ENCODE results near the gene ARL14EP.

The ARL14EP gene

DNA sequence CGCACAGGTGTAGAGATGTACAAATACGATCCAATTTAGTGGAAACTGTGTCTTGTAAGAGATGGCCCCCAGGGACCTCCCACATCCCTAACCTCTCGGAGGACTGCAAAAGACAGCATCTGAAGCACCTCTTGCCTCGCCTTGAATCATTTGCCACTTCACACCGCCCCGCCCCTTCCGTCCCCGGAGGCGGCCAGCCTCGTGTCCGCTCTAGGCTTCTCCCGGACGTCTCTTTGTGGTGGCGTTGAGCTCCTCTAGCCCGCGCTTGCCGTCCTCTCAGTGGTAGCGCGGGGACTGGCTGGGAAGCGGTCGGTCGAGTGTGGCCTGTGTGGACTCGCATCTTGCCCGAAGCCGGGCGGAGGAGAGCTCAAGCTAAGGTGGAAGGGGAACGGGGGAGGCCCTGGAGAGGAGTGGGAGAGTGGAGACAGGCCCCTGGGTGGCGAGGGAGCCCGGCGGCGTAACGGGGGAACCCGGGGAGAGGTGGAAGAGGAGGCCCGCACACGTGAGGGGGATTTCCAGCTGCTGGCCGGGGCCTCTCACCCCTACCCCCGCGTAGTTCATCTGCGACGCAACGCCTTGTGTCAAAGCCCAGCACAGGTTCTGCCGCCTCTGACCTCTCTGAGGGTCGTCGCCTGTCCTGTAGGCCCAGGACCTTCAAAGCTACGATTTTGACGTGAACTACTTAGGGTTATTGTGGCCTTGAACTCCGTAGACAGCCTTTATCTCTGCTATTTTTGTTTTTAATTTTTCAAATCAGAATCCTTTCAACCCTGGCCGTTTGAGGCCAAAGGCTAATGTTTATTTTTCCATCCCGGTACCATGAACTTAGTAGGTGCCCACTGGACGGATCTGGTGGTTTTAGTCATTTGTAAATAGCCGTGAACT lies at the start of gene ARL14EP:
Gene ARL14EP (plus strand): TSS at position 279 of the 885 bp plus-strand sequence. CDS start 7,845 bp downstream, outside the sequence.
- peak; percentile 95 for DNase-seq (ENCODE audit: low spot score)

GRCh38 chr11:30277176-30277575 lies 45.7 kb upstream of the ARL14EP start:
- DNase-seq (ENCODE audit: low spot score): no peak

GRCh38 chr11:30279796-30280195 lies 43.1 kb upstream of the ARL14EP start:
- DNase-seq (ENCODE audit: low spot score): no peak

- DNase-seq (ENCODE audit: low spot score): no peak
Observed at GRCh38 chr11:30281476-30282288, 41.2 kb upstream of the ARL14EP start.

- no peak for DNase-seq (ENCODE audit: low spot score)
Observed at GRCh38 chr11:30282289-30282631, 40.6 kb upstream of the ARL14EP start.

DNA sequence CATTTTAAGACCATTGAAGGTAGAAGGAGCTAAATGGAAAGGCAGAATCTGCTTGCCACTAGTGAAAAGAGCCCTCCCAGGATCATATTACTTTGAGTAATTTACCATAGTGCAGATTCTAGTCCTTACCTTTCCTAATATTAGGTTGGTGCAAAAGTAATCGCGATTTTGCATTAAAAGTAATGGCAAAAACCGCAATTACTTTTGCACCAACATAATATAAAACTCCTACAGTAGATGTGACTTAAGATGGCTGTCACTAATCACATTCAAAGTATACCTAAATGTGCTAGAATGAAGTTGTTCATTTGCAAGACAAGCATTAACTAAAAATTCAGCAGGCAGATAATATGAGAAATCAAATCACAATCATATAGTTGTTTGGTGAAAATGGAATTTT lies 38.1 kb upstream of the ARL14EP start:
- DNase-seq (ENCODE audit: low spot score): no peak

DNA sequence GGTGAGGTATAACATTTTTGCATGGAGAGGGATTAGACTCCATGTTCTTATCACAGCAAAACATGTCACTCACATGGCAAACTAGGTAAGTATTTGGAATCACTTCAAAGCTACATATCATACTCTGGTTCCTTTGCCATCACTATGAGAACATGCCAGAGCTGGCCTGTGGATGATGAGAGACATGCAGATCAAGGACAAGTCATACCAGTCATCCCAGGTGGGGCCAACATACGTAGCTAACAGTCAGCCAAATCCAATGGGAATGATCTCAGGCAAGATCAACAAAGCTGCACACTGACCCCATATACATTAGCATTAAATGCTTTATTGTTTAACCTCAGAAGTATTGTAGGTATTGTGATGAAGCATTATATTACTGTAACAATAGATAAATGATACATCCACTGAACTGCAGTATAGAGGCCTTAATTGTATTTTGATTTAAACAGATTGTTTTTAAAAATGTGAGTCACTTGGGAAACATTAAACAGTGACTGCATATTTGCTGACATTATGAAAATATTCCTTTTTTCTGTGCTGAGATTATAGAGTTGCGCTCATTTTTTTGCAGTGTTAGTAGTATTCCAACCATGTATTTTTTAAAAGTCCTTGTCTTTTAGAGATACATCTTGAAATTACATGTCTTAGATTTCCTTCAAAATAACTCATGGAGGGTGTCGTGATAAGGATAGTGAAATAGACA lies 37.3 kb upstream of the ARL14EP start:
- no peak for DNase-seq (ENCODE audit: low spot score)

- no peak for DNase-seq (ENCODE audit: low spot score)
Observed at GRCh38 chr11:30291331-30291730, 31.6 kb upstream of the ARL14EP start.

DNA sequence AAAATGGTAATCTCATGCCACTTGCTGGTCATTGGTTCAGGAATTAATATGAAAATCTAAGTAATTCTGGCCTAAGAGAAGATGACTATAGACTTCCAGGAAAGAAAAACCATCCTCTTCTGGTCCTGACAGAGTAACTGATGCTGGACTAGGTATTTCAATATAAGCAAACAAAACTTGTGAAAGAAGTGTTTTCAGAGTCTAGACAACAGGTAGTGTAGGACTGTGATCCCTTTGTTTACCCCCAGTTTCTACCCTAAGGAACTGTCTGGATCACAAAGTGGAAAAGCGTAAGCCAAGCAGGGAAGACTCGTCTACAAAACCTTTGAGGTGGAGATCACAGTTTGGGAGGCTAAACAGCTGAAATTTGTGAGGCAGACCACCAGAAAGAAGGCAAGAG lies 30.4 kb upstream of the ARL14EP start:
- no peak for DNase-seq (ENCODE audit: low spot score)

GRCh38 chr11:30295178-30295885 lies 27.6 kb upstream of the ARL14EP start:
- no peak for DNase-seq (ENCODE audit: low spot score)

- no peak for DNase-seq (ENCODE audit: low spot score)
Observed at GRCh38 chr11:30304620-30305019, 18.3 kb upstream of the ARL14EP start.

GRCh38 chr11:30310623-30311022 lies 12.3 kb upstream of the ARL14EP start:
- no peak for DNase-seq (ENCODE audit: low spot score)

DNA sequence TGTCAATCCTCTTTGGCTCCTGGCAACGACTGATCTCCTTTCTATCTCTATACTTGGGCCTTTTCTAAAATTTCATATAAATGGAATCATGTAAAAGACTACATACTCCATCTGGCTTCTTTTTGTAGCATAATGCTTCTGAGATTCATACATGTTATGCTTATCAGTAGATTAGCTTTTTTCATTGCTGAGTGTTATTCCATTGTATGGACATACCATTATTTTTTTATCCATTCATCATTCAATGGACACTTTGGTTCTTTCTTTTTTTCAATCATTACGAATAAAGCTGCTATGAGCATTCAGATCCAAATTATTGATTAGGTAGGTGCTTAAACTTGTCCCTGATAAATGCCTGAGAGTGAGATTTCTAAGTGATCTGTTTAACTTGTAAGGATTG lies 11.7 kb upstream of the ARL14EP start:
- DNase-seq (ENCODE audit: low spot score): no peak

GRCh38 chr11:30312243-30312642 lies 10.7 kb upstream of the ARL14EP start:
- DNase-seq (ENCODE audit: low spot score): no peak

DNA sequence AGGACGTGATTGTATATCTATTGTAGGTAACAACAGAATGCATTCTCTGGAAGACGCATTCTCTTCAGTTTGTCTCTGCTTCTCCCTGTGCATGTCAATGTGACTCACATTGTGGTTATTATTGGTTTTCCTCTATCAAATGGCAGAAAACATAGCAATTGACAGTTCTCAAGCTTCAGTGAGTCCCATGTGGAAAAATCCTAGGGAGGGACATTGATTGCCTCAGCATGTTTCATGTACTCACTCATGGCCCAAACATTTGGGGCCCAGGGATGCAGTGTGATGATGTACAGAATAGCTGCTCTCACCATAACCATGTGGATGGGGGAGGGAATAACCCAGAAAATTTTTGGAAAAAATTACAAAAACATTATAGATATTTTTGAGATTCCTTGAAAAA lies 9.3 kb upstream of the ARL14EP start:
- DNase-seq (ENCODE audit: low spot score): no peak

DNA sequence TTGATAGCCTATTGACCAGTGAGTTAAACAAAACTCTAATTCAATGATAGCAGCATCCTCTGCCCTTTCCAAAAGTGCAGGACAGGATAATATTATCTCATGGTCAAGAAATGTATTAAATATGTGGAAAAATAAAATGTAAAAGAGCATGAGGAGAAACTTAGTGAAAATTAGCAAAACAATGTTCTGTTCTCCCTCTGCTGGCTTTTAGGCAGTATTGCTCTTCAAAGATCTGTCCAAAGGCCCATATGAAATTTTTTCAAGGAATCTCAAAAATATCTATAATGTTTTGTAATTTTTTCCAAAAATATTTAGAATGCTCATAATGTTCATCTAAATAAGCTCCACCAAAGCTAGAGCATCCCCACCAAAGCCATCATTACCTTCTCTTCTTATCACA lies 8.3 kb upstream of the ARL14EP start:
- no peak for DNase-seq (ENCODE audit: low spot score)

DNA sequence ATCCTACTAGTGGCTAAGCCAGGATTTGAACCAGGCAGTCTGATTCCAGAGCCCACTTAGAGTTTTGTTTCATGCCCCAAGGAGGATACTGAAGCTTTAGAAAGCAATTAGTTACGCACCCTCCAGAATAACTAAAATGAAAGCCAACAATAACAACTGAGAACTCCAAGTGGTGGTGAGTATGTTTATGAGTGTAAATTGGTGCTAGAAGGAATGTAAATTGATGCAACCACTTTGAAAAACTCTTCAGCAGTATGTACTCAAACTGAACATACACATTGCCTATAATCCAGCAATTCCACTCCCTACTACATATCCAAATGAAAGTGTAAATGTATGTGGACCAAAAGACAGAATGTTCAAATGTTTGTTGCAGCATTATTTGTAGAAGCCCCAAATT lies 6.7 kb upstream of the ARL14EP start:
- DNase-seq (ENCODE audit: low spot score): no peak

DNA sequence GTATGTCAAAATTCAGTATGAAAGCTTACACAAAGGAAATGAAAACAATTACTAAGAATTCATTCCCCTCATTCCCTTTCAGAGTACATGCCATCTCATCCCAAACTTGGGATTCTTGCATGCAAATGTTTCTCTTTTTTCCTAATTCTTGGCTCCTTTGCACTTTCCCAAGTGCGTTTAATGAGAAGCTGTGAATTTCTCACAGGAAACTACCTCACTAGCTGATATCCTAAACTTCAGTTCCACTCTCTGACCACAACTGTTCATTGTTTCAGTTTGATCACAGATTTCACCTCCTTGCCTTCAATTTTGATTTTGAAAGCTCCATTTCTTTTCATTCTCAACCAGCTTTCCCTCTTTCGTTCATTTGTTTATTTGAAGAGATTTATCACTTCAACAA lies 5.9 kb upstream of the ARL14EP start:
- no peak for DNase-seq (ENCODE audit: low spot score)

DNA sequence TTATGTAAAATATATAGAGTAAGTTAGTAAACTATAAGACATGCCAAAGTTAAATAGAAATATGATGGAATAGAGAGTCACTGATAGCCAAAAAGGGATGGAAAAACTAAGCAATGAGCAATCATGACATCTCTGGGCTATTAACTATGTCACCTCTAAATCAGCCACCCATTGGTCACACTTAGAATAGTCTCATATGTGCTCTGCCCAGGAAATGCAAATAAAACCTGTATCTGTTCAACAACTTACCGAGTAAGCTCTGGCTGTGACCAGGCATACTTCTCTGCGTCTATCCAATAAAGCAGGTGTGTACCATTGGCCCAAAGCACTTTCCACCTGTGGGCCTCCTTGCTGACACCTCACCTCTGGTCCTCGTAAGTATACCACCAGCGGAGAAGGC lies 1.6 kb upstream of the ARL14EP start:
- no peak for DNase-seq (ENCODE audit: low spot score)

GRCh38 chr11:30322191-30322590 lies 713 bp upstream of the ARL14EP start:
- DNase-seq (ENCODE audit: low spot score): no peak

DNA sequence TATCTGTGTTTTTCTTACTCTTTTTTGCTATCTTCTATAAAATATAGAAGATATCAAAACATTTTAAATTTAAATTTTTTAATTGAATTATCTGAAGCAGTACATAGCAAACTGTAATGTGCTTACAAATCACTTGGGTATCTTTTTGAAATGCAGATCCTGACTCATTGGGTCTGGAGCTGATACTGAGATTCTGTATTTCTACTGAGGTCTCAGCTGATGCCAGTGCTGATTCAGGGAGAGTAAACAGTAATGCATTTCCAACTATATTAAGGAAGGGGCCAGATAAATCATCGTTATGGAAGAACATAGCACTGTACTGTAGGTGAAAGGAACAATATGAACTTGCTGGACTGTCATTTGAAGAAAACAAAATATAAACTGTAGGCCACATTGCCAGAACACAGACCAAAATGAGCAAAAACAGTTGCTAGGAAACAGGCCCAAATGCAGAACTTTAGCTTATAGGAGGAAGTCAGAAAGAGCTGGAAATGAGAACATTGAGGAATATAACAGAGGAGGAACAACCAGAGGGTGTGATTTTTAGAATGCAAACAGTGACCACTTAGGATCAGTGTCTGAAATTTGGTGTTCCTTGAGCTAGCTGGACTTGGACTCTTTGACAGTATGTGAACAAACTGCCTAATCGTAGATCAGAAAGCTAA lies 3.3 kb downstream of the ARL14EP start:
- DNase-seq (ENCODE audit: low spot score): no peak

All from AG20443 (cell line).